HG03108 (cell line): Measurements from ENCODE around the gene WBP1L.
A peak's percentile ranks its signal among the peaks of the same experiment; 100 is the strongest.
"Not testable (repeated sequence)": the region's sequence is repeated elsewhere in the genome, so short reads cannot be mapped to it uniquely, and the experiment has no call there.

Experiments
- ATAC-seq: cut with Tn5 transposase; IDR thresholded peaks from one replicate; pipeline ENCODE4 v1.9.1; 2021; ENCODE audit warnings: moderate library complexity; ENCODE audit not compliant: unreplicated experiment

Gene WBP1L

GRCh38 chr10:102802920-102803534, 59.3 kb downstream of the WBP1L start:
- peak; percentile 66 for ATAC-seq

- no peak for ATAC-seq
Measured at GRCh38 chr10:102804382-102805055, 60.8 kb downstream of the WBP1L start.

- no peak for ATAC-seq
Measured at GRCh38 chr10:102808380-102808779, 64.6 kb downstream of the WBP1L start.

- ATAC-seq, result no peak
Measured at GRCh38 chr10:102811346-102811745, 67.6 kb downstream of the WBP1L start.

GRCh38 chr10:102812231-102812876, 68.6 kb downstream of the WBP1L start:
- ATAC-seq, result no peak

GRCh38 chr10:102813017-102813541, 69.3 kb downstream of the WBP1L start:
- no peak for ATAC-seq

- no peak for ATAC-seq
Measured at GRCh38 chr10:102813734-102814452, 70.1 kb downstream of the WBP1L start.

- ATAC-seq, result no peak
Measured at GRCh38 chr10:102814453-102814871, 70.7 kb downstream of the WBP1L start.

- no peak for ATAC-seq
Measured at GRCh38 chr10:102814873-102815661, 71.3 kb downstream of the WBP1L start.

- ATAC-seq, result no peak
Measured at GRCh38 chr10:102815790-102816549, 72.2 kb downstream of the WBP1L start.

- ATAC-seq, result no peak
Measured at GRCh38 chr10:102817175-102817574, 73.4 kb downstream of the WBP1L start.

- no peak for ATAC-seq
Measured at GRCh38 chr10:102819054-102819453, 75.3 kb downstream of the WBP1L start.

GRCh38 chr10:102820008-102820407, 76.3 kb downstream of the WBP1L start:
- not testable (repeated sequence) for ATAC-seq

GRCh38 chr10:102822222-102822621, 78.5 kb downstream of the WBP1L start:
- no peak for ATAC-seq

- no peak for ATAC-seq
Measured at GRCh38 chr10:102824664-102825063, 80.9 kb downstream of the WBP1L start.

GRCh38 chr10:102826148-102826796, 82.5 kb downstream of the WBP1L start:
- no peak for ATAC-seq

GRCh38 chr10:102827597-102827975, 83.8 kb downstream of the WBP1L start:
- ATAC-seq, result no peak

- ATAC-seq, result no peak
Measured at GRCh38 chr10:102831322-102832071, 87.7 kb downstream of the WBP1L start.

GRCh38 chr10:102832248-102832647, 88.5 kb downstream of the WBP1L start:
- ATAC-seq, result no peak
